HepG2 (cell line): ENCODE data around the gene RNU1-1. TPM values are rescaled to one million over a fixed set of nuclear protein-coding genes. Genes with fewer than 3 reads are reported as not detected.

Source experiments
- ARID5B ChIP-seq: IDR thresholded peaks from 2 replicates; pipeline ENCODE4 v1.4.0; 2020; ENCODE audit warnings: mild to moderate bottlenecking, missing genetic modification reagents
- GATA4 ChIP-seq: sonication (generic); IDR thresholded peaks from 2 replicates; pipeline ENCODE4 v1.6.1; 2016; ENCODE audit warnings: antibody characterized with exemption, low read depth, borderline replicate concordance
- GATAD2A ChIP-seq: IDR thresholded peaks from 2 replicates; pipeline ENCODE4 v1.6.1; 2016
- KLF16 ChIP-seq, 2 experiments: sonication (generic) in 1 of 2; formaldehyde crosslinking in 1 of 2; IDR thresholded peaks; 2 replicates each; pipeline versions ENCODE4 v1.6.1 to v1.8.0; 2016 to 2023; ENCODE audit warnings: missing genetic modification reagents in 2 of 2, missing compliant biosample characterization in 1 of 2
- ONECUT2 ChIP-seq: sonication (generic); formaldehyde crosslinking; IDR thresholded peaks from 2 replicates; pipeline ENCODE4 v1.4.0; 2020; ENCODE audit warnings: missing genetic modification reagents
- PAXIP1 ChIP-seq: sonication (generic); formaldehyde crosslinking; conservative IDR thresholded peaks from 2 replicates; pipeline ENCODE4 v1.4.0; 2020; ENCODE audit warnings: mild to moderate bottlenecking, missing genetic modification reagents, moderate library complexity
- PHF5A ChIP-seq: IDR thresholded peaks from one replicate; pipeline ENCODE4 v1.6.1; 2018; ENCODE audit warnings: low read depth, missing genetic modification reagents; ENCODE audit not compliant: unreplicated experiment
- PITX1 ChIP-seq: sonication (generic); formaldehyde crosslinking; IDR thresholded peaks from 2 replicates; pipeline ENCODE4 v1.5.1; 2020; ENCODE audit warnings: mild to moderate bottlenecking, missing genetic modification reagents
- SSRP1 ChIP-seq: IDR thresholded peaks from 2 replicates; pipeline ENCODE4 v1.6.1; 2016; ENCODE audit warnings: control low read depth
- TFDP1 ChIP-seq: IDR thresholded peaks from 2 replicates; pipeline ENCODE4 v1.6.1; 2016; ENCODE audit warnings: missing compliant biosample characterization, missing genetic modification reagents, borderline replicate concordance
- ZBTB44 ChIP-seq: sonication (generic); formaldehyde crosslinking; IDR thresholded peaks from 2 replicates; pipeline ENCODE4 v1.4.0; 2020; ENCODE audit warnings: missing genetic modification reagents
- ZBTB7B ChIP-seq: sonication (generic); formaldehyde crosslinking; IDR thresholded peaks from 2 replicates; pipeline ENCODE4 v1.4.0; 2020; ENCODE audit warnings: missing genetic modification reagents
- ZFP37 ChIP-seq: sonication (generic); formaldehyde crosslinking; IDR thresholded peaks from 2 replicates; pipeline ENCODE4 v1.4.0; 2020; ENCODE audit warnings: missing genetic modification reagents, borderline replicate concordance
- ZNF331 ChIP-seq: sonication (generic); formaldehyde crosslinking; IDR thresholded peaks from 2 replicates; pipeline ENCODE4 v1.4.0; 2020; ENCODE audit warnings: missing genetic modification reagents
- ZNF556 ChIP-seq: sonication (generic); formaldehyde crosslinking; IDR thresholded peaks from 2 replicates; pipeline ENCODE4 v1.4.0; 2020; ENCODE audit warnings: mild to moderate bottlenecking, missing genetic modification reagents, borderline replicate concordance
- ZNF614 ChIP-seq: IDR thresholded peaks from 2 replicates; pipeline ENCODE4 v1.6.1; 2018; ENCODE audit warnings: missing biosample characterization, missing genetic modification reagents, inconsistent platforms, borderline replicate concordance
- ZSCAN5A ChIP-seq: sonication (generic); formaldehyde crosslinking; IDR thresholded peaks from 2 replicates; pipeline ENCODE4 v1.8.0; 2022; ENCODE audit warnings: mild to moderate bottlenecking, missing genetic modification reagents, borderline replicate concordance
- polyA plus RNA-seq, 8 experiments: library from polyadenylated mRNA; depleted of rRNA in 3 of 8; stranded (reverse) in 7 of 8; unstranded in 1 of 8; fragments of >200 nt; fragmentation: Illumina TruSeq in 4 of 8; extraction: Trizol in 4 of 8; gene quantifications; 2 replicates each; pipeline versions ENCODE4 v1.2.1 to v1.2.3, GENCODE V29; 2011 to 2016; ENCODE audit warnings: low read depth in 4 of 8, missing spikeins in 1 of 8, mixed read lengths in 1 of 8; ENCODE audit not compliant: insufficient read depth in 1 of 8
- total RNA-seq, 5 experiments: library from RNA; depleted of rRNA; stranded (reverse); fragments of >200 nt; fragmentation: Illumina TruSeq; extraction: Trizol; gene quantifications; 2 replicates each; pipeline ENCODE4 v1.2.3, GENCODE V29; 2016; ENCODE audit warnings: low read depth in 1 of 5

Gene RNU1-1
- total and polyA plus RNA-seq, 2 of the 13 experiments (the other 11 are each of a cell fraction or from before 2014, with no cell fraction given) = under 0.01 to 11,018 TPM

GRCh38 chr1:16513412-16514106 is 526 bp downstream of the RNU1-1 start (continued):
- TF ChIP-seq ARID5B = peak; percentile 49; the same call in 1 of the 2 replicates
- 0 out of 2 replicates have a peak, but pooled peaks have one; percentile 44 for TF ChIP-seq ZBTB7B
- TF ChIP-seq PITX1 (CRISPR knock-in tag) = peak; percentile 82
- peak; percentile 94 for TF ChIP-seq GATA4
- TF ChIP-seq ONECUT2 (CRISPR knock-in tag) = peak; percentile 28; the same call in 1 of the 2 replicates
- TF ChIP-seq ZNF614 (CRISPR knock-in tag) = peak; percentile 77; the same call in 1 of the 2 replicates
- TF ChIP-seq ZBTB44 = 0 out of 2 replicates have a peak, but pooled peaks have one; percentile 64
- TF ChIP-seq ZNF331 (CRISPR knock-in tag) = peak; percentile 67
- 0 out of 2 replicates have a peak, but pooled peaks have one; percentile 60 for TF ChIP-seq SSRP1
- peak; percentile 55; the same call in 1 of the 2 replicates for TF ChIP-seq ZNF556 (CRISPR knock-in tag)
- TF ChIP-seq ZFP37 = 0 out of 2 replicates have a peak, but pooled peaks have one; percentile 21
- peak; percentile 32; the same call in 1 of the 2 replicates for TF ChIP-seq PAXIP1 (CRISPR knock-in tag)
- TF ChIP-seq TFDP1 = peak; percentile 31; the same call in 1 of the 2 replicates
- TF ChIP-seq KLF16 (CRISPR knock-in tag; IDR thresholded peaks at IDR 0.05) = peak in 1 of 2 experiments; percentile 91; a peak in 2 of 4 replicates
- peak; percentile 46 for TF ChIP-seq GATAD2A (CRISPR knock-in tag)
- TF ChIP-seq ZSCAN5A (CRISPR knock-in tag) = peak; percentile 55; the same call in 1 of the 2 replicates
- TF ChIP-seq PHF5A = peak; percentile 71
